Nephron (organoid): ENCODE results near the gene CDKN3.
"Not testable (repeated sequence)": the region's sequence is repeated elsewhere in the genome, so short reads cannot be mapped to it uniquely, and the experiment has no call there.

Experiments used
- H3K27ac Mint-ChIP-seq, 3 experiments: 2 replicates each; pipeline ENCODE4 v1.8.0; 2020; ENCODE audit warnings: mixed read lengths in 3 of 3, mild to moderate bottlenecking in 2 of 3, moderate library complexity in 1 of 3
- H3K27me3 Mint-ChIP-seq: 2 replicates; pipeline ENCODE4 v1.8.0; 2021; ENCODE audit warnings: low read depth, mild to moderate bottlenecking, moderate library complexity, mixed read lengths
- H3K36me3 Mint-ChIP-seq: 2 replicates; pipeline ENCODE4 v1.8.0; 2020; ENCODE audit warnings: low read depth, mixed read lengths
- H3K4me1 Mint-ChIP-seq: 2 replicates; pipeline ENCODE4 v1.8.0; 2020; ENCODE audit warnings: mixed read lengths
- H3K4me3 Mint-ChIP-seq, 3 experiments: 2 replicates each; pipeline ENCODE4 v1.8.0; 2020; ENCODE audit warnings: mild to moderate bottlenecking in 3 of 3, mixed read lengths in 3 of 3, moderate library complexity in 2 of 3
- H3K9me3 Mint-ChIP-seq: 2 replicates; pipeline ENCODE4 v1.8.0; 2020; ENCODE audit warnings: mixed read lengths
- TF ChIP-seq, protein P1 (sequence below), 3 experiments: fragments of 200-600 bp; sonication (generic); IDR thresholded peaks; one replicate each; pipeline ENCODE4 v1.5.0; 2021; ENCODE audit warnings: antibody characterized with exemption in 3 of 3; ENCODE audit not compliant: unreplicated experiment in 3 of 3

CDKN3 gene

DNA sequence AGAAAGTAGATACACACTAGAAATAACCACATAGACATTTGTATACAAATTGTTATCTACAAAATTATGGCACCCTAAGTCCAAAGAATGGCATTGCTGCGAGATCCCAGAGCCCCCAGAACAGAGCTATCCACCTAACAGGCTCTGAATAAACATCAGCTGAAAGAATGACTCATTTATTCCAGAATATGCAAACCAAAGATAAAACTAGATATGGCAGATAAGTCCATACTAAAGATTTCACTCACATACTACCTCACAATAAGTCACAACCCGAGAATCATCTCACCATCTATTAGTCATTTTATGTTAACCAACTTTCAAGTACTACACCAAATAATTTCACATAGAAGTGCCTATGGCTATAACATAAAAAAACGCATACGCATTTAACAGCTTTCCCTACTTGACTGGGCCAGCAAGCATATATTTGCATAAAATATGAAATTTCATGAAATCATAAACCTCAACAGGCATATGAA lies 38.7 kb downstream of the CDKN3 start:
- no peak overlapping the region for H3K4me3 Mint-ChIP-seq
- H3K27ac Mint-ChIP-seq = no peak overlapping the region
- peaks cover 41% of the 10 kb centered on the region for H3K36me3 Mint-ChIP-seq
- TF ChIP-seq, protein P1, sequence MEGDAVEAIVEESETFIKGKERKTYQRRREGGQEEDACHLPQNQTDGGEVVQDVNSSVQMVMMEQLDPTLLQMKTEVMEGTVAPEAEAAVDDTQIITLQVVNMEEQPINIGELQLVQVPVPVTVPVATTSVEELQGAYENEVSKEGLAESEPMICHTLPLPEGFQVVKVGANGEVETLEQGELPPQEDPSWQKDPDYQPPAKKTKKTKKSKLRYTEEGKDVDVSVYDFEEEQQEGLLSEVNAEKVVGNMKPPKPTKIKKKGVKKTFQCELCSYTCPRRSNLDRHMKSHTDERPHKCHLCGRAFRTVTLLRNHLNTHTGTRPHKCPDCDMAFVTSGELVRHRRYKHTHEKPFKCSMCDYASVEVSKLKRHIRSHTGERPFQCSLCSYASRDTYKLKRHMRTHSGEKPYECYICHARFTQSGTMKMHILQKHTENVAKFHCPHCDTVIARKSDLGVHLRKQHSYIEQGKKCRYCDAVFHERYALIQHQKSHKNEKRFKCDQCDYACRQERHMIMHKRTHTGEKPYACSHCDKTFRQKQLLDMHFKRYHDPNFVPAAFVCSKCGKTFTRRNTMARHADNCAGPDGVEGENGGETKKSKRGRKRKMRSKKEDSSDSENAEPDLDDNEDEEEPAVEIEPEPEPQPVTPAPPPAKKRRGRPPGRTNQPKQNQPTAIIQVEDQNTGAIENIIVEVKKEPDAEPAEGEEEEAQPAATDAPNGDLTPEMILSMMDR (IDR thresholded peaks at IDR 0.05; ENCODE audit: unreplicated experiment in 3 of 3) = no peak
- no peaks in the 10 kb centered on the region for H3K9me3 Mint-ChIP-seq
- peaks cover 54% of the 10 kb centered on the region for H3K4me1 Mint-ChIP-seq
- no peaks in the 10 kb centered on the region for H3K27me3 Mint-ChIP-seq

DNA sequence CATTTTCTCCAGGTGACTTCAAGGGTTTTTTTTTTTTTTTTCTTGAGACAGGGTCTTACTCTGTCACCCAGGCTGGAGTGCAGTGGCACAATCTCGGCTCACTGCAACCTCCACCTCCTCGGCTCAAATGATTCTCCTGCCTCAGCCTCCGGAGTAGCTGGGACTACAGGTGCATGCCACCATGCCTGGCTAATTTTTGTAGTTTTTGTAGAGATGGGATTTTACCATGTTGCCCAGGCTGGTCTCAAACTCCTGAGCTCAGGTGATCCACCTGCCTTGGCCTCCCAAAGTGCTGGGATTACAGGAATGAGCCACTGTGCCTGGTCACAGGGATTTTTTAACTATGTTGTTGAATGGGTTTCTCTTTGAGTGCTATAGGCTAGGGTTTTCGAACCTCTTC lies 41.1 kb downstream of the CDKN3 start:
- peaks cover 31% of the 10 kb centered on the region for H3K36me3 Mint-ChIP-seq
- H3K27me3 Mint-ChIP-seq, H3K4me3 Mint-ChIP-seq, H3K27ac Mint-ChIP-seq, H3K9me3 Mint-ChIP-seq: not testable (repeated sequence)
- peaks cover 57% of the 10 kb centered on the region for H3K4me1 Mint-ChIP-seq

DNA sequence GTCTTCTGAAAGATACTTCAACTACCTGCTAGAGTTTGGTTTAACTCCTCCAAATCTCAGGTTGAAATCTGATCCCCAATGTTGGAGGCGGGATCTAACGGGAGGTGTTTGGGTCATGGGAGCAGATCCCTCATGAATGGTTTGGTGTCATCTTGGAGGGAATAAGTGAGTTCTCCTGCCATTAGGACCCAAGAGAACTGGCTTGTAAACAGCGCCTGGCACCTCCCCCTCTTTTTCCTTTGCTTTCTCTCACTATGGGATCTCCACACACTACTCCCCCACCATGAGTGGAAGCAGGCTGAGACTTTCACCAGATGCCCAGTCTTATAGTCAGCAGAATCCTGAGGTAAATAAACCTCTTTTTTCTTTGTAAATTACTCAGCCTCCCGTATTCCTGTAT lies 41.9 kb downstream of the CDKN3 start:
- Mint-ChIP-seq H3K27me3 (no peaks in the 10 kb centered on the region), H3K4me1 (peaks cover 52% of the 10 kb centered on the region)
- TF ChIP-seq, protein P1 (IDR thresholded peaks at IDR 0.05; ENCODE audit: unreplicated experiment in 3 of 3) = no peak

DNA sequence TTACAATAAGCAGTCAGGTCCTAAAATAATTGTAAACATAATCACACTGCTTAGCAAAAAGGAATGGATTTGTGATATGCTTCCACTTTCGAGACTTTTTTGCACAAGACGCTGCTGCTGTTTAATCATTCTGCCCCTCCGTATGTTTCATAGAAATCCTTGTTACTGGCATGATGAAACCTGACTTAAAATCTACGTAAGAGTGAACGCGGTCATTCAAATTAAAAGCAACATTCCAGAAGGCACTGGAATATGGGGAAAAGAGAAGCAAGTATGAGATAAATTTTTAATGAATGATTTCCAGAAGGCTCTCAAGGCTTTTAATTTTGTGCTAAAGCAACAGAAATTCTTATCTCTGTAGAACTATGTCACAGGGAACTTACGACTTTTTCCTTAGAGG lies 43.2 kb downstream of the CDKN3 start:
- H3K27ac Mint-ChIP-seq = peak overlapping the region; percentile 95 to 99 (median 99)
- H3K9me3 Mint-ChIP-seq = no peaks in the 10 kb centered on the region
- no peaks in the 10 kb centered on the region for H3K27me3 Mint-ChIP-seq
- H3K4me3 Mint-ChIP-seq = peak overlapping the region; percentile 96 to 98 (median 97)
- TF ChIP-seq, protein P1 (IDR thresholded peaks at IDR 0.05; ENCODE audit: unreplicated experiment in 3 of 3) = peak in 1 of 3 experiments; percentile 7
- H3K4me1 Mint-ChIP-seq = peaks cover 58% of the 10 kb centered on the region
- H3K36me3 Mint-ChIP-seq = peaks cover 16% of the 10 kb centered on the region

More for the DNA sequence above, 41.9 kb downstream of the CDKN3 start:
- Mint-ChIP-seq H3K4me3 (peak overlapping the region; percentile 51 to 66 (median 65)), H3K36me3 (peaks cover 26% of the 10 kb centered on the region), H3K27ac (peak overlapping the region; percentile 31 to 99 (median 82)), H3K9me3 (no peaks in the 10 kb centered on the region)

DNA sequence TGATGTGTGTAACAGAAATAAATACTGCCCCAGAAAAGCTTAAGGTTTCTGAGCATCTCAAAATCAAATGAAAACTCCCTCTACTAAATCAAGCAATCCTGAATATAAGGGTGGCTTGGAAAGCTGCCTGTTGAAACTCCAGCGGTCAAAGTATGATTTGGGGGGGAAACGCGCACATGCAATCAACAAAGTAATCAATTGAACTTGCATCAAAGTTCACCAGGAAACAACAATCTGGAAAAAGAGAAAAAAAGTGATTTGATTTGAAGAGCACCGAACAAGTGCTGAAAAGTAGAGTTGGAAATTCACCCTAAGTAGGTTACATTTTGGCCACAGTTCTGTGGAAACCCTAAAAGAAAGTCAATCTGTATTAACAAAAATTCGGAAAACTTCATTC lies 43.7 kb downstream of the CDKN3 start:
- H3K4me1 Mint-ChIP-seq = peaks cover 60% of the 10 kb centered on the region
- H3K4me3 Mint-ChIP-seq = peak overlapping the region; percentile 96 to 98 (median 97)
- TF ChIP-seq, protein P1 (IDR thresholded peaks at IDR 0.05; ENCODE audit: unreplicated experiment in 3 of 3) = peak in 1 of 3 experiments; percentile 7
- no peaks in the 10 kb centered on the region for H3K27me3 Mint-ChIP-seq
- no peaks in the 10 kb centered on the region for H3K9me3 Mint-ChIP-seq
- H3K36me3 Mint-ChIP-seq = peaks cover 12% of the 10 kb centered on the region
- peak overlapping the region; percentile 95 to 99 (median 99) for H3K27ac Mint-ChIP-seq

DNA sequence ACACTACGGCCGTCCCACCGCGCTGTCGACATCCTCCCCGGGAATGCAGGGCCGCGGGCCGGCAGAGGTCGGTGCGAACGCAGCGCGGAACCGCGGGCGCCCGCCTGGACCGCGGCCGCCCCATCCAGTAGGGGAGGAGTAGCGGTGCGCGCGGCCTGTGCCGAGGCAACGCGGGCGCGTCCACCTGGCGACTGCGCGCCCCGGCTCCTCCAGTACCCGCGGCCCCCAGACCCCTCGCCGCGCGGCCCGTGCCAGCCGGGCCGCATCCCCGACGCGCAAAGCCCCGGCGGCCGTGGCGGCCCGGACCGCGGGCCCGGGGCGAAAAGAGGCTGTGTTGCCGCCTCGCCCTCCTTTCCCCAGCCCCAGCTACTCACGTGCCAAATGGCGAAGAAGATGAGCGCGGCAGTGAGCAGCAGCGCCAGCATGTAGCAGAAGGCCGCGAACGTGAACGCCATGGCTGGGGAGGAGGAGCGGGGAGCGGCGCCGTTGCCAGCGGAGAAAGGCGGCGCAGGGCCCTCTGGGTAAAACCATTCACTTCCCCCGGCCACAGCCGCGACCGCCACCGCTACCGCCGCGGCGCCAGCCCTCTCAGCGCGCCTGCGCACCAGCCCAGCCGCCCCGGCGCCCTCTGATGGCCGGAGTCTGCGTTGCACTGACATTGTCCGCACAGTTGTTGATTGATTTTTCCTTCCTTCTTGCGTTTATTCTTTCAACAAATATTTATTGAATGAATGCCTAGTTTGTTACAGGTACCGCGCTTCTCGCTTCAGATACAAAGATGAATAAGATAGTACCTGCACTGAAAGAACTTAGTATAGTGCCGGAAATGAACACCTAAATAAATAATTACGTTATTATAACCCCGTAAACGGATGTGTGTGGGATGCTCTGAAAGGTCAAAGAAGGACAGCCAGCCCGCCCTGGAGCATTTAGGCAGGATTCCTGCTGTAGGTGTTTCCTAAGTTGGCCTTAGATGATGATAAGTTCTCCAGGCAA lies 44.4 kb downstream of the CDKN3 start, which contains the start of gene CNIH1:
Gene CNIH1 (minus strand): TSS at position 502 of the 996 bp plus-strand sequence. CDS start 47 bp downstream, at position 455.
- Mint-ChIP-seq H3K36me3 (peaks cover 6% of the 10 kb centered on the region), H3K4me1 (peaks cover 62% of the 10 kb centered on the region), H3K4me3 (peak within 1 kb of the TSS; percentile 96 to 98 (median 97)), H3K27ac (peak within 1 kb of the TSS; percentile 95 to 99 (median 99)), H3K9me3 (no peaks in the 10 kb centered on the region), H3K27me3 (no peaks in the 10 kb centered on the region)
- TF ChIP-seq, protein P1 (IDR thresholded peaks at IDR 0.05; ENCODE audit: unreplicated experiment in 3 of 3) = peak; percentile 97

DNA sequence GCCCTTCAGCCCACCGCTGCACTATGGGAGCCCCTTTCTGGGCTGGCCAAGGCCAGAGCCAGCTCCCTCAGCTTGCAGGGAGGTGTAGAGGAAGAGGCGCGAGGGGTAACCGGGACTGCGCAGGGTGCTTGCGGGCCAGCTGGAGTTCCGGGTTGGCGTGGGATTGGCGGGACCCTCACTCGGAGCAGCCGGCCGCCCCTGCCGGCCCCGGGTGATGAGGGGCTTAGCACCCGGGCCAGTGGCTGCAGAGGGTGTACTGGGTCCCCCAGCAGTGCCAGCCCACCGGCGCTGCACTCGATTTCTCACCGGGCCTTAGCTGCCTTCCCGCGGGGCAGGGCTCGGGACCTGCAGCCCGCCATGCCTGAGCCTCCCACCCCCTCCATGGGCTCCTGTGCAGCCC lies 46.2 kb downstream of the CDKN3 start:
- peaks cover 63% of the 10 kb centered on the region for H3K4me1 Mint-ChIP-seq
- not testable (repeated sequence) for H3K27me3 Mint-ChIP-seq, H3K36me3 Mint-ChIP-seq, H3K4me3 Mint-ChIP-seq, H3K27ac Mint-ChIP-seq, H3K9me3 Mint-ChIP-seq
